A549 treated with AZD2906 at 1 μM for 4 hours (cell line): ENCODE data around the gene TEAD2. TPM values are rescaled to one million over a fixed set of nuclear protein-coding genes. Genes with fewer than 3 reads are reported as not detected.

Experiments
- total RNA-seq: library from RNA; stranded (reverse); fragments of 200-300 nt; extraction: Qiagen RNA extraction; gene quantifications from 5 replicates; pipeline ENCODE4 v1.2.3, GENCODE V29; 2022

The TEAD2 gene
- 12.3 to 18.5 TPM (median 16.9 TPM) in 5 replicates for total RNA-seq

GRCh38 chr19:49362048-49362928, at the start of gene TEAD2:
TEAD2 (minus strand) TSS chr19:49362416; CDS start chr19:49360075, 2,341 bp downstream.

GRCh38 chr19:49387936-49388372, 25.7 kb upstream of the TEAD2 start, which contains the start of gene KASH5:
KASH5 (plus strand) TSS chr19:49388249; CDS start chr19:49390884, 2,635 bp downstream.

GRCh38 chr19:49363268-49364082, 1.3 kb upstream of the TEAD2 start, which contains the start of gene DKKL1:
DKKL1 (plus strand) TSS chr19:49363877; CDS start chr19:49363999, 122 bp downstream.

GRCh38 chr19:49335071-49335783, 27.0 kb downstream of the TEAD2 start, which contains the start of gene CD37:
CD37 (plus strand) TSS chr19:49335406; CDS start chr19:49335541, 135 bp downstream.

GRCh38 chr19:49324801-49325576, 37.2 kb downstream of the TEAD2 start, which contains the start of gene SLC6A16:
SLC6A16 (minus strand) TSS chr19:49325191; CDS start chr19:49311347, 13,844 bp downstream.

Other genes starting within 250 kb of the TEAD2 start
- 5.1 to 9.9 TPM (median 7.0 TPM) in 5 replicates for gene LIN7B, start 248.0 kb downstream of the TEAD2 start, total RNA-seq
- 0.91 to 2.0 TPM (median 1.6 TPM) in 5 replicates for gene C19orf73, start 243.3 kb downstream of the TEAD2 start, total RNA-seq
- 4.8 to 8.8 TPM (median 7.2 TPM) in 5 replicates for gene PPFIA3, start 242.9 kb downstream of the TEAD2 start, total RNA-seq
- 0.05 TPM in 1 of 5 replicates, not detected in the others for gene HRC, start 207.0 kb downstream of the TEAD2 start, total RNA-seq
- 7.3 to 10.2 TPM (median 9.0 TPM) in 5 replicates for gene TRPM4, start 204.6 kb downstream of the TEAD2 start, total RNA-seq
- 0.74 to 1.3 TPM (median 1.1 TPM) in 5 replicates for gene SLC6A16, start 37.2 kb downstream of the TEAD2 start, total RNA-seq
- not detected in 5 replicates for gene CD37, start 27.0 kb downstream of the TEAD2 start, total RNA-seq
- 0.23 to 0.88 TPM (median 0.64 TPM) in 5 replicates for gene DKKL1, start 1.5 kb upstream of the TEAD2 start, total RNA-seq
- gene KASH5, start 25.8 kb upstream of the TEAD2 start, total RNA-seq, result 0.10 TPM in 1 of 5 replicates, not detected in the others
- not detected in 5 replicates for gene PTH2, start 61.0 kb upstream of the TEAD2 start, total RNA-seq
- gene GFY, start 63.0 kb upstream of the TEAD2 start, total RNA-seq, result 0.12 to 0.27 TPM (median 0.16 TPM) in 5 replicates
- 0.49 to 0.71 TPM (median 0.60 TPM) in 5 replicates for gene SLC17A7, start 79.1 kb upstream of the TEAD2 start, total RNA-seq
- gene PIH1D1, start 89.4 kb upstream of the TEAD2 start, total RNA-seq, result 87.3 to 93.9 TPM (median 89.3 TPM) in 5 replicates
- gene ALDH16A1, start 90.8 kb upstream of the TEAD2 start, total RNA-seq, result 15.9 to 24.2 TPM (median 23.6 TPM) in 5 replicates
- 1.1 to 1.7 TPM (median 1.3 TPM) in 5 replicates for gene FLT3LG, start 111.8 kb upstream of the TEAD2 start, total RNA-seq
- gene RPL13A, start 125.2 kb upstream of the TEAD2 start, total RNA-seq, result 3,944 to 4,526 TPM (median 4,133 TPM) in 5 replicates
- 3,950 to 4,247 TPM (median 3,984 TPM) in 5 replicates for gene RPS11, start 134.0 kb upstream of the TEAD2 start, total RNA-seq
- 24.3 to 33.5 TPM (median 29.7 TPM) in 5 replicates for gene FCGRT, start 150.2 kb upstream of the TEAD2 start, total RNA-seq
- 1.4 to 3.0 TPM (median 2.4 TPM) in 5 replicates for gene RCN3, start 165.6 kb upstream of the TEAD2 start, total RNA-seq
- gene NOSIP, start 218.1 kb upstream of the TEAD2 start, total RNA-seq, result 87.6 to 112 TPM (median 109 TPM) in 5 replicates
- 0.85 to 1.1 TPM (median 0.96 TPM) in 5 replicates for gene PRRG2, start 218.9 kb upstream of the TEAD2 start, total RNA-seq
- 31.0 to 38.2 TPM (median 37.4 TPM) in 5 replicates for gene PRR12, start 228.8 kb upstream of the TEAD2 start, total RNA-seq